ENCODE results near the gene PACRG. TPM values are rescaled to one million over a fixed set of nuclear protein-coding genes. Genes with fewer than 3 reads are reported as not detected.

The PACRG gene
- total and polyA plus RNA-seq, 2 of the 13 experiments (the other 11 are each of a cell fraction or from before 2014, with no cell fraction given) = 0.13 TPM; not detected in 1

- ATAC-seq (no peak), FAIRE-seq (no peak), DNase-seq (ENCODE audit: low spot score) (no peak)
- H2AFZ ChIP-seq (ENCODE audit: low read length) = no peak overlapping the region
- WGBS (ENCODE audit: low lambda C conversion rate) = 8% methylated on average over 1 of the region's 1 CpG
- no peaks in the 10 kb centered on the region for H3K79me2 ChIP-seq (ENCODE audit: insufficient read depth, low read length)
- no peak overlapping the region for H3K9ac ChIP-seq (ENCODE audit: insufficient read depth, low read depth, low read length)
- H4K20me1 ChIP-seq (ENCODE audit: insufficient read depth, low read length) = no peaks in the 10 kb centered on the region
- no TSS peak for BruUV-seq (replicated peaks)
- intact Hi-C loops (cut with micrococcal nuclease; ENCODE audit: unreplicated experiment) = no loop called here
- H3K4me1 ChIP-seq (ENCODE audit: insufficient read depth, low read length) = no peaks in the 10 kb centered on the region
- in situ Hi-C loops (cut with HindIII; ENCODE audit: extremely low pct_ligation_motif_present, low pct_unique_long_range_greater_than_20kb) = no loop called here
- no peaks in the 10 kb centered on the region for H3K27me3 ChIP-seq (ENCODE audit: control insufficient read depth in 1 of 2, insufficient read depth in 2 of 2, low read length in 2 of 2)
- ChIA-PET CTCF (ENCODE audit: low intra/inter-chr PET ratio, low total read pairs) (no interaction called here), POLR2A (no interaction called here)
- TF ChIP-seq DRAP1 (CRISPR knock-in tag; IDR thresholded peaks at IDR 0.05) (no peak), NONO (IDR thresholded peaks at IDR 0.05) (no peak), NONO (CRISPR knock-in tag; conservative IDR thresholded peaks at IDR 0.05) (no peak), ZNF326 (CRISPR knock-in tag; IDR thresholded peaks at IDR 0.05; ENCODE audit: borderline replicate concordance) (no peak), ATF7-NPFF (CRISPR knock-in tag; IDR thresholded peaks at IDR 0.05; ENCODE audit: low read depth) (no peak), CEBPG (CRISPR knock-in tag; IDR thresholded peaks at IDR 0.05) (no peak), ZNF232 (CRISPR knock-in tag; IDR thresholded peaks at IDR 0.05; ENCODE audit: borderline replicate concordance) (no peak)
- H3K36me3 ChIP-seq (replicated peaks in 1 of 2; ENCODE audit: control insufficient read depth in 1 of 2, insufficient read depth in 2 of 2, low read length in 2 of 2) = no peaks in the 10 kb centered on the region
- no peak overlapping the region for H3K4me3 ChIP-seq (replicated peaks in 1 of 3; ENCODE audit: insufficient read depth in 1 of 3, low read depth in 2 of 3, low read length in 3 of 3)
- no peak overlapping the region for H3K27ac ChIP-seq (ENCODE audit: extremely low read length, insufficient read depth, low read length)
- H3K4me2 ChIP-seq (ENCODE audit: low read depth, low read length) = no peak overlapping the region
- peaks cover 13% of the 10 kb centered on the region for H3K9me3 ChIP-seq (ENCODE audit: low read length)
Measured at GRCh38 chr6:162965366-162965765, 237.6 kb downstream of the PACRG start.

DNA sequence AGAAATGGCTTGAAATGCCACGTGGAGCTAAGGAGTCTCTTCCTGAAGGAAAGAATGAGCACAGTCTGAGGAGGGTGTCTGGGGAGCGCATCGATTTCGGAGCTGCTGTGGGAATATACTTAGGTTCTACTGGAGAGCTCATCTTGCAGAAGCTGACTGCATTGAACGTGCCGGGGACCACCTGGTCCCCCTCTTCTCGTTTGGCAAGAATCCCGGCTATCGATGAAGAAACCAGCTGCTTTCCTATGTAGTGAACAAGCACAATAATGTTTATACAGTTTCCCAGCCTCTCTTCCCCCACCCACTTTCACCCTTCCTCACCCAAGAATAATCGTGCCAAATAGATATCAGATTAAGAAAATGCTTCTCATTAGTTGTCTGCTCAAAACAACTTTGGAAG is 242.5 kb downstream of the PACRG start:
- no peaks in the 10 kb centered on the region for H4K20me1 ChIP-seq (ENCODE audit: insufficient read depth, low read length)
- no peak overlapping the region for H3K27ac ChIP-seq (ENCODE audit: extremely low read length, insufficient read depth, low read length)
- H2AFZ ChIP-seq (ENCODE audit: low read length) = no peak overlapping the region
- H3K27me3 ChIP-seq (ENCODE audit: control insufficient read depth in 1 of 2, insufficient read depth in 2 of 2, low read length in 2 of 2) = no peaks in the 10 kb centered on the region
- intact Hi-C loops (cut with micrococcal nuclease; ENCODE audit: unreplicated experiment) = no loop called here
- ATAC-seq (no peak), FAIRE-seq (no peak), DNase-seq (ENCODE audit: low spot score) (no peak)
- POLR2A ChIA-PET = no interaction called here
- CTCF ChIA-PET (ENCODE audit: low intra/inter-chr PET ratio, low total read pairs) = no interaction called here
- H3K79me2 ChIP-seq (ENCODE audit: insufficient read depth, low read length) = no peaks in the 10 kb centered on the region
- H3K36me3 ChIP-seq (replicated peaks in 1 of 2; ENCODE audit: control insufficient read depth in 1 of 2, insufficient read depth in 2 of 2, low read length in 2 of 2) = no peaks in the 10 kb centered on the region
- WGBS (ENCODE audit: low lambda C conversion rate) = 24% methylated on average over 10 of the region's 10 CpGs
- BruUV-seq (replicated peaks) = no TSS peak
- no peaks in the 10 kb centered on the region for H3K9me3 ChIP-seq (ENCODE audit: low read length)
- no peak overlapping the region for H3K9ac ChIP-seq (ENCODE audit: insufficient read depth, low read depth, low read length)
- in situ Hi-C loops (cut with HindIII; ENCODE audit: extremely low pct_ligation_motif_present, low pct_unique_long_range_greater_than_20kb) = no loop called here
- no peaks in the 10 kb centered on the region for H3K4me1 ChIP-seq (ENCODE audit: insufficient read depth, low read length)
- no peak overlapping the region for H3K4me3 ChIP-seq (replicated peaks in 1 of 3; ENCODE audit: insufficient read depth in 1 of 3, low read depth in 2 of 3, low read length in 3 of 3)
- H3K4me2 ChIP-seq (ENCODE audit: low read depth, low read length) = no peak overlapping the region
- no peak for TF ChIP-seq JDP2 (CRISPR knock-in tag; IDR thresholded peaks at IDR 0.05; ENCODE audit: borderline replicate concordance)
- TF ChIP-seq, protein P1, sequence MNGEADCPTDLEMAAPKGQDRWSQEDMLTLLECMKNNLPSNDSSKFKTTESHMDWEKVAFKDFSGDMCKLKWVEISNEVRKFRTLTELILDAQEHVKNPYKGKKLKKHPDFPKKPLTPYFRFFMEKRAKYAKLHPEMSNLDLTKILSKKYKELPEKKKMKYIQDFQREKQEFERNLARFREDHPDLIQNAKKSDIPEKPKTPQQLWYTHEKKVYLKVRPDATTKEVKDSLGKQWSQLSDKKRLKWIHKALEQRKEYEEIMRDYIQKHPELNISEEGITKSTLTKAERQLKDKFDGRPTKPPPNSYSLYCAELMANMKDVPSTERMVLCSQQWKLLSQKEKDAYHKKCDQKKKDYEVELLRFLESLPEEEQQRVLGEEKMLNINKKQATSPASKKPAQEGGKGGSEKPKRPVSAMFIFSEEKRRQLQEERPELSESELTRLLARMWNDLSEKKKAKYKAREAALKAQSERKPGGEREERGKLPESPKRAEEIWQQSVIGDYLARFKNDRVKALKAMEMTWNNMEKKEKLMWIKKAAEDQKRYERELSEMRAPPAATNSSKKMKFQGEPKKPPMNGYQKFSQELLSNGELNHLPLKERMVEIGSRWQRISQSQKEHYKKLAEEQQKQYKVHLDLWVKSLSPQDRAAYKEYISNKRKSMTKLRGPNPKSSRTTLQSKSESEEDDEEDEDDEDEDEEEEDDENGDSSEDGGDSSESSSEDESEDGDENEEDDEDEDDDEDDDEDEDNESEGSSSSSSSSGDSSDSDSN (CRISPR knock-in tag; IDR thresholded peaks at IDR 0.05) = no peak
- no peak for TF ChIP-seq HOXA7 (CRISPR knock-in tag; IDR thresholded peaks at IDR 0.05)
- no peak for TF ChIP-seq ZNF143 (CRISPR knock-in tag; IDR thresholded peaks at IDR 0.05)
- no peak for TF ChIP-seq ATRX (CRISPR knock-in tag; IDR thresholded peaks at IDR 0.05; ENCODE audit: borderline replicate concordance)
- TF ChIP-seq PHF5A (CRISPR knock-in tag; IDR thresholded peaks at IDR 0.05; ENCODE audit: low read depth, unreplicated experiment) = no peak
- no peak for TF ChIP-seq ZNF20 (CRISPR knock-in tag; IDR thresholded peaks at IDR 0.05)
- TF ChIP-seq ZBTB39 (CRISPR knock-in tag; IDR thresholded peaks at IDR 0.05) = no peak
- no peak for TF ChIP-seq ZMYM3 (CRISPR knock-in tag; IDR thresholded peaks at IDR 0.05)
- no peak for TF ChIP-seq KLF16 (CRISPR knock-in tag; IDR thresholded peaks at IDR 0.05)
